Fibroblast of peridontal ligament (primary cell): Measurements from ENCODE around the gene C12orf50.
A peak's percentile ranks its signal among the peaks of the same experiment; 100 is the strongest.
"Not testable (repeated sequence)": the region's sequence is repeated elsewhere in the genome, so short reads cannot be mapped to it uniquely, and the experiment has no call there.

ENCODE experiments used
- DNase-seq: peaks from one replicate; pipeline ENCODE4 v3.0.0-alpha.2; 2010; ENCODE audit errors: extremely low read depth

C12orf50 gene

GRCh38 chr12:87988534-87988933, 40.7 kb downstream of the C12orf50 start:
- no peak for DNase-seq

GRCh38 chr12:87985069-87985675, 44.0 kb downstream of the C12orf50 start:
- no peak for DNase-seq

- DNase-seq, result peak; percentile 75
These were observed 47.0 kb downstream of the C12orf50 start for GRCh38 chr12:87982208-87982607.

- peak; percentile 4 for DNase-seq
These were observed 47.7 kb downstream of the C12orf50 start for GRCh38 chr12:87981495-87981894.

GRCh38 chr12:87975879-87976278, 53.3 kb downstream of the C12orf50 start:
- no peak for DNase-seq

- peak; percentile 12 for DNase-seq
These were observed 61.3 kb downstream of the C12orf50 start for GRCh38 chr12:87967871-87968270.

GRCh38 chr12:87960566-87960965, 68.6 kb downstream of the C12orf50 start:
- no peak for DNase-seq

- not testable (repeated sequence) for DNase-seq
These were observed 75.2 kb downstream of the C12orf50 start for GRCh38 chr12:87954028-87954427.

GRCh38 chr12:87953256-87953860, 75.8 kb downstream of the C12orf50 start:
- peak; percentile 88 for DNase-seq

GRCh38 chr12:87952850-87953249, 76.4 kb downstream of the C12orf50 start:
- peak; percentile 6 for DNase-seq

GRCh38 chr12:87952223-87952622, 77.0 kb downstream of the C12orf50 start:
- DNase-seq, result no peak

- DNase-seq, result no peak
These were observed 85.4 kb downstream of the C12orf50 start for GRCh38 chr12:87943762-87944161.

GRCh38 chr12:87943023-87943422, 86.2 kb downstream of the C12orf50 start:
- DNase-seq, result no peak

- DNase-seq, result no peak
These were observed 90.0 kb downstream of the C12orf50 start for GRCh38 chr12:87939182-87939581.

- DNase-seq, result no peak
These were observed 94.0 kb downstream of the C12orf50 start for GRCh38 chr12:87935216-87935615.

- no peak for DNase-seq
These were observed 95.2 kb downstream of the C12orf50 start for GRCh38 chr12:87933991-87934390.

- peak; percentile 97 for DNase-seq
These were observed 97.4 kb downstream of the C12orf50 start for GRCh38 chr12:87931812-87932211.

- DNase-seq, result no peak
These were observed 98.6 kb downstream of the C12orf50 start for GRCh38 chr12:87930627-87931026.
